ENCODE measurements around the gene ST3GAL5.

GRCh38 chr2:85867121-85867520, 21.7 kb downstream of the ST3GAL5 start:
- TF ChIP-seq BHLHE40 (IDR thresholded peaks at IDR 0.05; ENCODE audit: borderline replicate concordance) (no peak), SUZ12 (IDR thresholded peaks at IDR 0.05) (no peak), FOXK2 (IDR thresholded peaks at IDR 0.05) (no peak), L3MBTL2 (conservative IDR thresholded peaks at IDR 0.05) (no peak), ELF4 (IDR thresholded peaks at IDR 0.05) (no peak), SP1 (IDR thresholded peaks at IDR 0.05) (no peak), FOXM1 (IDR thresholded peaks at IDR 0.05; ENCODE audit: borderline replicate concordance) (no peak), NFRKB (IDR thresholded peaks at IDR 0.05) (no peak), ARNT (IDR thresholded peaks at IDR 0.05) (no peak), PKNOX1 (IDR thresholded peaks at IDR 0.05) (no peak), CTBP1 (IDR thresholded peaks at IDR 0.05; ENCODE audit: borderline replicate concordance) (no peak)

Data from HEK293T (cell line).